ENCODE data around the gene RPS6KA1.

DNA sequence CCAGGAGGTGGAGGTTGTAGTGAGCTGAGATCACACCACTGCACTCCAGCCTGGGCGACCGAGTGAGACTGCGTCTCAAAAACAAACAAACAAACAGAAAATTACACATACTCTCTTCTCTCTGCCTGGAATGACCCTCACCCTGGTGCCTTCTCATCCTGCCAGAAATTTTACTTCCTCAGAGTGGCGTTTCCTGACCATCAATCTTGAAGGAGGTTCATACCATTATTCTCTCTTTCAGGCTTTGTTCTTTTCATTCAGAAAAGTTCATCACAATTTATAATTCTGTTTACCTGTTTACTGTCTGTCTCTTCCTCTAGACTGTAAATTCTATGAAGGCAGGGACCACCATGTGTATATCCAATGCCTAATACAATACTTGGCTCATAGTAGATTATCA is 79.3 kb downstream of the RPS6KA1 start:
- TF ChIP-seq CTCF (conservative IDR thresholded peaks at IDR 0.05 in 1 of 2, IDR thresholded peaks at IDR 0.05 in 1 of 2; ENCODE audit: extremely low read depth in 1 of 2, insufficient read depth in 1 of 2, low read depth in 1 of 2, low read length in 2 of 2) (no peak), EZH2 (IDR thresholded peaks at IDR 0.05; ENCODE audit: borderline replicate concordance, low read length) (no peak)
